ENCODE measurements around the gene SLC26A5. TPM values are rescaled to one million over a fixed set of nuclear protein-coding genes. Genes with fewer than 3 reads are reported as not detected.
A peak's percentile ranks its signal among the peaks of the same experiment; 100 is the strongest.

The SLC26A5 gene
- total and polyA plus RNA-seq, 2 experiments from 2014 or later, result 0.30 TPM; not detected in 1

- no peak for DNase-seq (ENCODE audit: low spot score)
- H3K4me3 ChIP-seq, result no peak overlapping the region
- no peak for TF ChIP-seq EZH2 (IDR thresholded peaks at IDR 0.05; ENCODE audit: borderline replicate concordance)
- no peaks in the 10 kb centered on the region for H3K79me2 ChIP-seq
- H2AFZ ChIP-seq, result no peak overlapping the region
- H3K36me3 ChIP-seq (replicated peaks; ENCODE audit: insufficient read depth, low read depth), result no peaks in the 10 kb centered on the region
- 65% methylated on average over 2 of the region's 2 CpGs for WGBS (ENCODE audit: low lambda C conversion rate, missing lambda C conversion rate)
- H3K27ac ChIP-seq, result peak overlapping the region; percentile 3
- H3K4me2 ChIP-seq, result no peak overlapping the region
- no peaks in the 10 kb centered on the region for H3K9me2 ChIP-seq (replicated peaks; ENCODE audit: insufficient read depth)
- no peaks in the 10 kb centered on the region for H4K20me1 ChIP-seq (ENCODE audit: insufficient read depth, poor library complexity, severe bottlenecking)
- peaks cover 3% of the 10 kb centered on the region for H3K4me1 ChIP-seq (ENCODE audit: insufficient read depth)
- no peaks in the 10 kb centered on the region for H3K9me3 ChIP-seq (ENCODE audit: low read depth)
- no peaks in the 10 kb centered on the region for H3K27me3 ChIP-seq
These were observed 54.0 kb downstream of the SLC26A5 start for GRCh38 chr7:103391976-103392375.

- Histone ChIP-seq H4K20me1 (ENCODE audit: insufficient read depth, poor library complexity, severe bottlenecking) (no peaks in the 10 kb centered on the region), H3K4me3 (no peak overlapping the region), H3K4me1 (ENCODE audit: insufficient read depth) (peaks cover 3% of the 10 kb centered on the region), H3K9me2 (replicated peaks; ENCODE audit: insufficient read depth) (no peaks in the 10 kb centered on the region), H3K27ac (no peak overlapping the region), H3K9me3 (ENCODE audit: low read depth) (no peaks in the 10 kb centered on the region), H3K4me2 (no peak overlapping the region), H2AFZ (no peak overlapping the region), H3K27me3 (no peaks in the 10 kb centered on the region), H3K79me2 (no peaks in the 10 kb centered on the region), H3K36me3 (replicated peaks; ENCODE audit: insufficient read depth, low read depth) (no peaks in the 10 kb centered on the region)
- 95% methylated on average over 5 of the region's 5 CpGs for WGBS (ENCODE audit: low lambda C conversion rate, missing lambda C conversion rate)
- no peak for DNase-seq (ENCODE audit: low spot score)
- no peak for TF ChIP-seq CTCF (IDR thresholded peaks at IDR 0.05; ENCODE audit: poor library complexity)
- no peak for TF ChIP-seq EZH2 (IDR thresholded peaks at IDR 0.05; ENCODE audit: borderline replicate concordance)
- TF ChIP-seq EZH2phosphoT487 (IDR thresholded peaks at IDR 0.05; ENCODE audit: low read depth, severe bottlenecking, unreplicated experiment), result no peak
These were observed 54.9 kb downstream of the SLC26A5 start for GRCh38 chr7:103391150-103391549.

- Histone ChIP-seq H3K9me2 (replicated peaks; ENCODE audit: insufficient read depth) (no peaks in the 10 kb centered on the region), H2AFZ (no peak overlapping the region), H3K4me3 (no peak overlapping the region), H3K36me3 (replicated peaks; ENCODE audit: insufficient read depth, low read depth) (no peaks in the 10 kb centered on the region), H4K20me1 (ENCODE audit: insufficient read depth, poor library complexity, severe bottlenecking) (no peaks in the 10 kb centered on the region), H3K27ac (peak overlapping the region; percentile 82), H3K4me1 (ENCODE audit: insufficient read depth) (peaks cover 3% of the 10 kb centered on the region), H3K79me2 (no peaks in the 10 kb centered on the region), H3K4me2 (no peak overlapping the region), H3K27me3 (no peaks in the 10 kb centered on the region), H3K9me3 (ENCODE audit: low read depth) (no peaks in the 10 kb centered on the region)
- TF ChIP-seq CTCF (IDR thresholded peaks at IDR 0.05; ENCODE audit: poor library complexity) (no peak), EZH2 (IDR thresholded peaks at IDR 0.05; ENCODE audit: borderline replicate concordance) (no peak), EZH2phosphoT487 (IDR thresholded peaks at IDR 0.05; ENCODE audit: low read depth, severe bottlenecking, unreplicated experiment) (no peak)
- no peak for DNase-seq (ENCODE audit: low spot score)
- 83% methylated on average over 3 of the region's 3 CpGs for WGBS (ENCODE audit: low lambda C conversion rate, missing lambda C conversion rate)
These were observed 56.7 kb downstream of the SLC26A5 start for GRCh38 chr7:103389263-103389662.

GRCh38 chr7:103388469-103389140 lies 57.4 kb downstream of the SLC26A5 start:
- no peak for TF ChIP-seq CTCF (IDR thresholded peaks at IDR 0.05; ENCODE audit: poor library complexity)
- no peak for TF ChIP-seq EZH2phosphoT487 (IDR thresholded peaks at IDR 0.05; ENCODE audit: low read depth, severe bottlenecking, unreplicated experiment)
- Histone ChIP-seq H3K79me2 (no peaks in the 10 kb centered on the region), H3K9me2 (replicated peaks; ENCODE audit: insufficient read depth) (no peaks in the 10 kb centered on the region), H3K27me3 (no peaks in the 10 kb centered on the region), H4K20me1 (ENCODE audit: insufficient read depth, poor library complexity, severe bottlenecking) (no peaks in the 10 kb centered on the region), H2AFZ (no peak overlapping the region), H3K4me1 (ENCODE audit: insufficient read depth) (peaks cover 3% of the 10 kb centered on the region), H3K4me2 (no peak overlapping the region), H3K27ac (peak overlapping the region; percentile 82), H3K4me3 (no peak overlapping the region), H3K9me3 (ENCODE audit: low read depth) (no peaks in the 10 kb centered on the region), H3K36me3 (replicated peaks; ENCODE audit: insufficient read depth, low read depth) (no peaks in the 10 kb centered on the region)
- peak; percentile 45 for DNase-seq (ENCODE audit: low spot score)
- 76% methylated on average over 4 of the region's 4 CpGs for WGBS (ENCODE audit: low lambda C conversion rate, missing lambda C conversion rate)
